Raji (cell line): ENCODE results near the gene ROPN1.

Source experiments
- POLR2A ChIP-seq: IDR thresholded peaks from 2 replicates; pipeline ENCODE4 v1.6.1; 2011; ENCODE audit warnings: low read depth, low read length, control low read depth; ENCODE audit not compliant: insufficient read depth

The ROPN1 gene

DNA sequence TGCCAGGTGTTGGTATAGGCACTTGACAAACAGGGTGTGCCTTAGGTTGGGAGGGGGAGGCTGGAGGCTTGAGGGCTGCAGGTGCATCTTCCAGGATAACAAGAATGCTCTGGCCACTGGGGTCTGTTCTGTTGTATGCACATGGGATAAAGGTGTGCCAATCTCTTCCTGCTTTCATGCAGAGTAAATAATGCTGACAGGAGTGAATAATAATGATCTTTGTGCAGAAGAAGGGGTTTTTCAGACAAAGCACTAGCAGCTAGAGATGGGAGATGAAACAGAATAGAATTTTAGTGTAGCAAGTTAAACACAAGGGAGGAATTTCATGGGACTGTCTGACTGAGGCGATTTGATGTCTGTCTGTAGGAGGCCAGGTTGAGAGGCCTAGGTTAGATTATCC is 1.9 kb upstream of the ROPN1 start:
- TF ChIP-seq POLR2A: no peak

DNA sequence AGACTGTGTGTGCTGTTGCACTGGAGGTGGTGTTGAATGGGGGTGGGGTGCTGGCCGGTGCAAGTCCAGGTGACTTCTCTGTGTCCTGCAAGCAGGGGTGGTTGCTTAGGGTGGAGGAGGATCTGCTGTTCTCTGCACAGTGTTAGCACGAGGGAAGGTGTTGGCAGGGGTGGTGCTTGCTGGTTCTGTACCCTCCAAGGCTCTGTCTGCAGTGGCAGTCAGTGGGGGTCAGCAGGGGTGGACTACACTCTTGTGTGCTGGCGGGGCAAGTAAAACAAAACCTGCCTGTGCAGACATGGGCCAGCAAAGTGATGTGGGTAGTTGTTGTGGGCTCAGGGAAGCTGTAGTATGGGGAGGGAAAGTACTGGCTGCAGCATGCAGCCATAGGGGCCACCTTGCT is 5.5 kb downstream of the ROPN1 start:
- TF ChIP-seq POLR2A: no peak

- TF ChIP-seq POLR2A: no peak
Observed at GRCh38 chr3:123984957-123985356, 7.0 kb downstream of the ROPN1 start.

- TF ChIP-seq POLR2A: no peak
Observed at GRCh38 chr3:123984350-123984749, 7.6 kb downstream of the ROPN1 start.

DNA sequence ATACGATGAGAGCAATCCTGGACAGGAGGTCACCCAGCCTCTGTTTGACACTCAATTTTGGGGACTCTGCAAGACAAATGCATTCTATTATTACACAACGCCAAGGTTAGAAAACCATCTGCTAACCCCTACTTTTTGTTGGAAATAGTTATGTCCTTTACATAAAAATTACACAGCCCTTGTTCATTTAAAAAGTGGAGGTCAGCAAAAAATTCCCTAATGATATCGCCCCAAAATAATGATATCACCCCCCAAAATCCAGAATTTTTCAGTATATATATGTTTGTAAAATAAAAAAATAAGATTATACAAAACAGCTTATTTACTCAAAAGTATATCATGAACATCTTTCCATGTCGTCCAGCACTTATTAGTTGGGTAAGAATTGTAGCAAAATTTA is 11.4 kb downstream of the ROPN1 start:
- TF ChIP-seq POLR2A: no peak

DNA sequence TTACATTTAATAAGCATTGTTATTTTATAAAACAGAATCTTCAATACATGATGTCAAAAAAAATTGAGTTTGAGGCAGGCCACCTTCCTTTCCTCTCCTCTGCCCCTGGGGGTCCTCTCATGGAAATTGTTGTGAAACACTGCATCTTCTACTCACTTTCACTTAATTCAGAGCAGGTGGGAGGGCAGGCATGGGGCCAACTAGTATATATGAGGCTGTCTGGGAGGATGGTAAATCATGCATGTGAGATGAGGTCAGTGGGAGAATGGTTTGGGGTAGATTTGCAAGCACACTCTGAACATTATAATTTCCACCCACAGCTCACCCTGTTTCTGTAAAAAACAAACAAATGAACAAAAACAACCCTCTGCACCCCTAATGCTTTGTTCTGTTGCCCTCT is 20.5 kb downstream of the ROPN1 start:
- TF ChIP-seq POLR2A: no peak

DNA sequence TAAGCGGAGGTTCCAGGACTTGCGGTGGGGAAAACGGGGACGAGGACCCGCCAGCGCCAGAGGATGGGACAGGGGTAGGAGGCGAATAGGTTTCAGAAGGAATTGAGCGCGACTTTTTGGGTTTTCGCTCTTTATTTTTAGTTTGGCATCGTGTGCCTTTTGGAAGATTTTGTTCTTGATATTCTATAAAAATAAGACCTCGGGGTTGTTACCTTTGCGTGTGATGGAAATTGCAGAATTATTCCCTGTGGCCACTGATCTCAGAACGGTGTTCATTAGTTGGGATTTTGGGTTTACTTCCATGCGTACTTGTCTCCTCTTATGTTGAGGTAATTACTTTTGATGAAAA is 30.4 kb downstream of the ROPN1 start:
- no peak for TF ChIP-seq POLR2A

DNA sequence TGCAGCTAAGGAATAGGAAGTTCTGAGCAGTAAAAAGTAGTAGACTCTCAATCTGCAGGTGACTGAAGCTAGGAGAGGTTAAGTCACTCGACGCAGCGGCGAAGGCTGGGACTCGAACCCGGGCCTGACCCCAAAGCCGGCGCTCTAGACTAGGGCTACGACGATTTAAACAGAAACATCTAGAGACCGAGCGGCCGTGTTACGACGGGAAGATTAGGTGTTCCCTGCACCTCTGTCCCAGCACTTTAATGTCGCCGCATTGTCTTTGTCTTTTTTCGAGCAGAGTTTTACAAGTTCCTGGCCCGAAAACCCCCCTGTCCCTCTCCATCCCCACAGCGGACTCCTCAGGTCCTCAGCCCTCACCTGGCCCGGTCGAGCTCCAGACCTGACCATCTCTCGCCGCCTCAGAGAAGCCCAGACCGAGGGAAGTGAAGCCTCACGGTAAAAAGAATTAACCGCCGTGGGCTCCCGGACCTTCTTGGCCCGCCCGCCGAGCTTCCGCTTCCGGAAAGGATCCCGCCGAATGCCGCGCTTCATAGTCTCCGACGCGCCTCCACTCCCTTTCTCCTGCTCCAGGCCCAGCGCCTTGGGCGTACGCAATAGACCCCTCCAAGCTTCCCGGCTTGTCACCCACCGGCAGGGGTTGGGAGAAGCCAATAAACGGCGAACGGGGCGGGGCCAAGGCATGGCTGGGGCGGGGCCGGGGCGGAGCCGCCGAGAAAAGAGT is 31.0 kb downstream of the ROPN1 start, which contains the start of gene CCDC14:
Gene CCDC14 (minus strand): TSS at position 449 of the 727 bp plus-strand sequence. CDS start 56 bp downstream, at position 393.
- peak; percentile 56; the same call in 1 of the 2 replicates for TF ChIP-seq POLR2A

GRCh38 chr3:123953735-123954134 is 38.2 kb downstream of the ROPN1 start:
- TF ChIP-seq POLR2A: no peak

- no peak for TF ChIP-seq POLR2A
Observed at GRCh38 chr3:123952844-123953520, 38.9 kb downstream of the ROPN1 start.

DNA sequence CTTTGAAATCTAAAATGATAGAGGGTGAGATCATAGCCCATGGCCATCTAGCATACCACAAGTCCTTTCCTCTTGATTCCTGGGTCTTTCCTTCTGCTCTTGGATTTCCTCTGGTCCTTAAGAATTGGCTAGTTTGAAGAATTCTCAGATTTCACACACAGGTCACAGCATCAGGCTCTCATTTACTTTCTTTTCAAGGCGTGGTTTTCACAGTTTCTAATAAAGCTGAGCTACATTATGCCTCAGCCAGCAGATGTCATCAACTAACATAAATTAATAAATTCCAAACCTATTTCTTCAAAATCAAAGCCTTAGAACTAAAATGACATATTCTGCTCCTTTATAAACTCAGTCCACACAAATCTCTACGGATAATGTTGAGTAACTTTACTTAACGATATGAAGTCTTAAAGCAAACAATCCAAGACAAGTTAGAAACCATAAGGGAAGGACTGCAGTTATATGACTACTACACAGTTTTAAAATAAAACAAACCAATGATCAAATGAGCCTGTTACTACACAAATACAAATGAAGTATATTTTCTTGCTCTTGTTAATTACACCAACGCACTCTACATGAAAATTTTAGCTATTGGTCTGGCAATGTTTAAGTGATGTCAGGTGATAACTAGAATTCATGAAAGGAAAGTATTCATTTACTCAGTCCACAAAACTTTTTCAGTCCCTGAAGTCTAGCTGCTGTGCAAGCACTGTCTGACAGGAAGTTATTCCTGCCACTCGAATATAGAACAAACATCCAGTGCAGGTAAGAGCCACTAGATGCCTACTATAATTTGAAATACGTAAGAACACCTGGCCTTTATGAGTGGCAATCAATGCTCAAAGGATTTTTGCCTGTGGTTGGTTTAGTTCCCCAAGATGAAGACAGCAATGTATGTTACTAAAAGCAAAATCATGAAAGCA is 40.1 kb downstream of the ROPN1 start:
- TF ChIP-seq POLR2A: no peak

GRCh38 chr3:123949641-123950040 is 42.3 kb downstream of the ROPN1 start:
- TF ChIP-seq POLR2A: no peak

DNA sequence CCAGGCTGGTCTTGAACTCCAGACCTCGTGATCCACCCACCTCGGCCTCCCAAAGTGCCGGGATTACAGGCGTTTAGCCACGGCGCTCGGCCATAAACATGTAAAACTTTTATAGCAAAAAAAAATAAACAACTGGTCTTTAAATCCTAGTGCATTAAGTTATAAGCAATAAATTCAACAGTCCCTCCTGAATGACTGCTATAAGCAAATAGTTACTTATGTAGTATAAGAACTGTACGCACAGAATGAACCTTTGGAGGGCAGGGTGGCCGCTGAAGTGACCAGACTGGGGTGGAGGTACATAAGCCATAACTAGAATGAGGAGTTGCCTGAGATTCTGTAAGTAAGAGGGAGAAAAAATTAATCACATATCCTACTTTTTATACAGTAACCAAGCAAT is 43.5 kb downstream of the ROPN1 start:
- no peak for TF ChIP-seq POLR2A

GRCh38 chr3:123947482-123947881 is 44.4 kb downstream of the ROPN1 start:
- TF ChIP-seq POLR2A: no peak

DNA sequence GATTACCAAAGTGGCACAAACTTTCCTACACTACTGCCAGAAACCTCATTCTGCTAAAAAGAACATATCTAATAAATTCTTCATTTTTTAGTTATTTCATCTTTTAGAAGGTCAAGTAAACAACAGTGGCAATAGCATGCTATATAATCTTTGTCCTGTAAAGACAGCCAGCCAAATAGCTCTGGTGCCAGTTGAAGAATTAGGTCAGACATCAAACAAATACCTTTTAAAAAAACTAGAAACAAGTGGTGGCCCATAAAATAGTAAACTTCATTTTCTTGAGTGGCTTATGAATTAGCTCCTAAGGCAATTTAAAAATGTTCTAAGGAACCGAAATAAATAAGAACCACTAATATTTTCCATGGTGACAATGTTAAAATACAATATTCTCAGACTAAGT is 50.4 kb downstream of the ROPN1 start:
- no peak for TF ChIP-seq POLR2A
